ENCODE results near the gene SETBP1.
A peak's percentile ranks its signal among the peaks of the same experiment; 100 is the strongest.

SETBP1 gene

GRCh38 chr18:44731530-44732237, 51.0 kb downstream of the SETBP1 start:
- no peak for DNase-seq (ENCODE audit: low spot score)

- no peak for DNase-seq (ENCODE audit: low spot score)
Measured at GRCh38 chr18:44732238-44732563, 51.5 kb downstream of the SETBP1 start.

- DNase-seq (ENCODE audit: low spot score): no peak
Measured at GRCh38 chr18:44732599-44732998, 51.9 kb downstream of the SETBP1 start.

- DNase-seq (ENCODE audit: low spot score): no peak
Measured at GRCh38 chr18:44733069-44733753, 52.5 kb downstream of the SETBP1 start.

GRCh38 chr18:44733754-44734465, 53.2 kb downstream of the SETBP1 start:
- no peak for DNase-seq (ENCODE audit: low spot score)

- DNase-seq (ENCODE audit: low spot score): no peak
Measured at GRCh38 chr18:44735096-44735495, 54.4 kb downstream of the SETBP1 start.

GRCh38 chr18:44736664-44737380, 56.1 kb downstream of the SETBP1 start:
- DNase-seq (ENCODE audit: low spot score): no peak

GRCh38 chr18:44737623-44738022, 56.9 kb downstream of the SETBP1 start:
- DNase-seq (ENCODE audit: low spot score): no peak

GRCh38 chr18:44740000-44740399, 59.3 kb downstream of the SETBP1 start:
- no peak for DNase-seq (ENCODE audit: low spot score)

GRCh38 chr18:44741085-44741484, 60.4 kb downstream of the SETBP1 start:
- no peak for DNase-seq (ENCODE audit: low spot score)

GRCh38 chr18:44741511-44741910, 60.8 kb downstream of the SETBP1 start:
- no peak for DNase-seq (ENCODE audit: low spot score)

GRCh38 chr18:44742126-44742525, 61.4 kb downstream of the SETBP1 start:
- no peak for DNase-seq (ENCODE audit: low spot score)

GRCh38 chr18:44742718-44743311, 62.1 kb downstream of the SETBP1 start:
- peak; percentile 22 for DNase-seq (ENCODE audit: low spot score)

GRCh38 chr18:44743631-44744030, 62.9 kb downstream of the SETBP1 start:
- DNase-seq (ENCODE audit: low spot score): no peak

GRCh38 chr18:44744161-44745121, 63.8 kb downstream of the SETBP1 start:
- peak; percentile 27 for DNase-seq (ENCODE audit: low spot score)

GRCh38 chr18:44747157-44747556, 66.5 kb downstream of the SETBP1 start:
- no peak for DNase-seq (ENCODE audit: low spot score)

GRCh38 chr18:44748582-44748981, 67.9 kb downstream of the SETBP1 start:
- no peak for DNase-seq (ENCODE audit: low spot score)

- DNase-seq (ENCODE audit: low spot score): no peak
Measured at GRCh38 chr18:44750774-44751173, 70.1 kb downstream of the SETBP1 start.

- DNase-seq (ENCODE audit: low spot score): no peak
Measured at GRCh38 chr18:44754567-44754966, 73.9 kb downstream of the SETBP1 start.

- no peak for DNase-seq (ENCODE audit: low spot score)
Measured at GRCh38 chr18:44758861-44759631, 78.4 kb downstream of the SETBP1 start.
